H9 (cell line): ENCODE results near the gene WT1. TPM values are rescaled to one million over a fixed set of nuclear protein-coding genes. Genes with fewer than 3 reads are reported as not detected.

ENCODE experiments used
- DNase-seq: peaks from one replicate; pipeline ENCODE4 v3.0.0-alpha.2; 2017
- H2AFZ ChIP-seq: one replicate; pipeline ENCODE4 v1.6.1; 2013; ENCODE audit warnings: mild to moderate bottlenecking, low read length, control low read depth, moderate library complexity
- H2AK5ac ChIP-seq: 2 replicates; pipeline ENCODE4 v1.6.1; 2013; ENCODE audit warnings: low read length, control low read depth, mixed read lengths; ENCODE audit not compliant: insufficient read length
- H2BK120ac ChIP-seq: one replicate; pipeline ENCODE4 v1.6.1; 2013; ENCODE audit warnings: low read depth, mild to moderate bottlenecking, low read length, control low read depth, inconsistent platforms; ENCODE audit not compliant: poor library complexity, severe bottlenecking
- H2BK12ac ChIP-seq: 2 replicates; pipeline ENCODE4 v1.6.1; 2013; ENCODE audit warnings: low read length, control low read depth, mixed read lengths, low read depth; ENCODE audit not compliant: insufficient read length
- H2BK15ac ChIP-seq: 2 replicates; pipeline ENCODE4 v1.6.1; 2013; ENCODE audit warnings: low read depth, low read length, control low read depth
- H2BK20ac ChIP-seq: one replicate; pipeline ENCODE4 v1.6.1; 2013; ENCODE audit warnings: low read depth, mild to moderate bottlenecking, low read length, control low read depth, inconsistent platforms; ENCODE audit not compliant: poor library complexity, severe bottlenecking
- H2BK5ac ChIP-seq: 2 replicates; pipeline ENCODE4 v1.6.1; 2013; ENCODE audit warnings: low read length, control low read depth, mixed read lengths; ENCODE audit not compliant: insufficient read length
- H3K14ac ChIP-seq: 2 replicates; pipeline ENCODE4 v1.6.1; 2013; ENCODE audit warnings: low read length, control low read depth; ENCODE audit not compliant: insufficient read depth
- H3K18ac ChIP-seq: 2 replicates; pipeline ENCODE4 v1.6.1; 2013; ENCODE audit warnings: low read depth, mild to moderate bottlenecking, mixed read lengths, low read length, control low read depth; ENCODE audit not compliant: insufficient read length
- H3K23ac ChIP-seq: 2 replicates; pipeline ENCODE4 v1.6.1; 2013; ENCODE audit warnings: low read length, control low read depth, mixed read lengths, low read depth; ENCODE audit not compliant: insufficient read length
- H3K23me2 ChIP-seq: 2 replicates; pipeline ENCODE4 v1.6.1; 2013; ENCODE audit warnings: low read depth, mild to moderate bottlenecking, mixed read lengths, low read length, control low read depth; ENCODE audit not compliant: insufficient read length, poor library complexity, severe bottlenecking
- H3K27ac ChIP-seq: 2 replicates; pipeline ENCODE4 v1.5.1; 2013; ENCODE audit warnings: low read length, control low read depth, mixed read lengths, low read depth; ENCODE audit not compliant: insufficient read length
- H3K27me3 ChIP-seq: 2 replicates; pipeline ENCODE4 v1.6.1; 2013; ENCODE audit warnings: low read length, control low read depth, inconsistent platforms; ENCODE audit not compliant: insufficient read depth
- H3K4ac ChIP-seq: 2 replicates; pipeline ENCODE4 v1.6.1; 2013; ENCODE audit warnings: low read depth, mild to moderate bottlenecking, control low read depth, inconsistent platforms, low read length, moderate library complexity
- H3K4me1 ChIP-seq: 2 replicates; pipeline ENCODE4 v1.6.1; 2013; ENCODE audit warnings: low read length, control low read depth, inconsistent platforms; ENCODE audit not compliant: insufficient read depth
- H3K4me2 ChIP-seq: 2 replicates; pipeline ENCODE4 v1.6.1; 2013; ENCODE audit warnings: low read length, control low read depth, mixed read lengths; ENCODE audit not compliant: insufficient read length, insufficient read depth
- H3K56ac ChIP-seq: 2 replicates; pipeline ENCODE4 v1.6.1; 2013; ENCODE audit warnings: low read depth, mild to moderate bottlenecking, mixed read lengths, low read length, control low read depth; ENCODE audit not compliant: insufficient read length
- H3K79me1 ChIP-seq: 2 replicates; pipeline ENCODE4 v1.6.1; 2013; ENCODE audit warnings: low read depth, mild to moderate bottlenecking, moderate library complexity, low read length, control low read depth, inconsistent platforms; ENCODE audit not compliant: insufficient read depth, poor library complexity, severe bottlenecking
- H3K79me2 ChIP-seq: 2 replicates; pipeline ENCODE4 v1.6.1; 2013; ENCODE audit warnings: low read length, control low read depth, inconsistent platforms; ENCODE audit not compliant: insufficient read depth
- H3K9ac ChIP-seq: 2 replicates; pipeline ENCODE4 v1.6.1; 2013; ENCODE audit warnings: low read length, control low read depth, mixed read lengths; ENCODE audit not compliant: insufficient read length; ENCODE audit errors: extremely low read depth
- H3K9me3 ChIP-seq: one replicate; pipeline ENCODE4 v1.6.1; 2013; ENCODE audit warnings: low read depth, low read length, inconsistent platforms; ENCODE audit not compliant: control insufficient read depth
- H3T11ph ChIP-seq: one replicate; pipeline ENCODE4 v1.6.1; 2013; ENCODE audit warnings: mild to moderate bottlenecking, low read length, control low read depth, inconsistent platforms
- H4K20me1 ChIP-seq: one replicate; pipeline ENCODE4 v1.6.1; 2013; ENCODE audit not compliant: control insufficient read depth, insufficient read length, insufficient read depth
- H4K5ac ChIP-seq: 2 replicates; pipeline ENCODE4 v1.6.1; 2013; ENCODE audit warnings: low read depth, mild to moderate bottlenecking, mixed read lengths, low read length, control low read depth; ENCODE audit not compliant: insufficient read length
- H4K8ac ChIP-seq: replicated peaks from 2 replicates; pipeline ENCODE4 v1.6.1; 2013; ENCODE audit warnings: low read length, control low read depth, mixed read lengths, low read depth; ENCODE audit not compliant: insufficient read length
- H4K91ac ChIP-seq: 2 replicates; pipeline ENCODE4 v1.6.1; 2013; ENCODE audit warnings: low read depth, mild to moderate bottlenecking, moderate library complexity, mixed read lengths, low read length, control low read depth; ENCODE audit not compliant: insufficient read length
- H3K27ac Mint-ChIP-seq, 3 experiments: 2 replicates in 2 of 3; 3 replicates in 1 of 3; pipeline ENCODE4 v1.8.0; 2020 to 2021; ENCODE audit warnings: mixed read lengths in 3 of 3, mild to moderate bottlenecking in 1 of 3, moderate library complexity in 1 of 3
- H3K27me3 Mint-ChIP-seq: 2 replicates; pipeline ENCODE4 v1.8.0; 2021; ENCODE audit warnings: low read depth, mild to moderate bottlenecking, moderate library complexity, mixed read lengths
- H3K36me3 Mint-ChIP-seq, 3 experiments: 2 replicates in 2 of 3; 3 replicates in 1 of 3; pipeline ENCODE4 v1.8.0; 2020 to 2021; ENCODE audit warnings: low read depth in 3 of 3, mixed read lengths in 3 of 3; ENCODE audit not compliant: insufficient read depth in 1 of 3
- H3K4me1 Mint-ChIP-seq, 2 experiments: 2 replicates each; pipeline ENCODE4 v1.8.0; 2020; ENCODE audit warnings: mixed read lengths in 2 of 2
- H3K4me3 Mint-ChIP-seq, 2 experiments: 2 replicates in 1 of 2; 3 replicates in 1 of 2; pipeline ENCODE4 v1.8.0; 2020 to 2021; ENCODE audit warnings: mild to moderate bottlenecking in 2 of 2, mixed read lengths in 2 of 2, moderate library complexity in 1 of 2
- H3K9me3 Mint-ChIP-seq, 2 experiments: 2 replicates in 1 of 2; 3 replicates in 1 of 2; pipeline ENCODE4 v1.8.0; 2020; ENCODE audit warnings: mild to moderate bottlenecking in 2 of 2, mixed read lengths in 2 of 2, moderate library complexity in 1 of 2
- CTCF ChIP-seq: fragments of 200-600 bp; sonication (generic); conservative IDR thresholded peaks from 3 replicates; pipeline ENCODE4 v1.8.0; 2021; ENCODE audit warnings: antibody characterized with exemption, mild to moderate bottlenecking
- WGBS: extraction: QIAGEN DNeasy Blood & Tissue Kit; methylation state at CpG from one replicate; pipeline ENCODE4 v1.1.7; 2013; ENCODE audit warnings: missing lambda C conversion rate, low lambda C conversion rate, mixed read lengths; ENCODE audit not compliant: insufficient read length; ENCODE audit errors: extremely low coverage; 5-methylcytosine and 5-hydroxymethylcytosine counted together
- total RNA-seq: library from RNA; stranded (reverse); gene quantifications from 2 replicates; pipeline ENCODE4 v1.2.1, GENCODE V29; 2021

The WT1 gene
- total RNA-seq, 1 experiment from 2014 or later: 0.20 TPM

- Histone ChIP-seq H2BK12ac (no peak overlapping the region), H3K4me2 (no peak overlapping the region), H3K79me1 (no peaks in the 10 kb centered on the region), H3K27ac (no peak overlapping the region), H2BK20ac (no peak overlapping the region), H3K9ac (no peak overlapping the region), H4K91ac (no peak overlapping the region), H3K23ac (no peak overlapping the region), H2BK5ac (no peak overlapping the region), H3K14ac (no peak overlapping the region), H3K79me2 (no peaks in the 10 kb centered on the region), H3K23me2 (no peaks in the 10 kb centered on the region), H4K5ac (no peak overlapping the region), H3K9me3 (no peaks in the 10 kb centered on the region), H3T11ph (no peak overlapping the region), H3K18ac (no peak overlapping the region), H4K20me1 (no peaks in the 10 kb centered on the region), H3K27me3 (no peaks in the 10 kb centered on the region), H3K4me1 (no peaks in the 10 kb centered on the region), H3K4ac (no peak overlapping the region), H2BK15ac (no peak overlapping the region), H4K8ac (no peak overlapping the region), H3K56ac (no peak overlapping the region), H2AK5ac (no peak overlapping the region), H2BK120ac (no peak overlapping the region), H2AFZ (no peak overlapping the region)
- H3K27me3 Mint-ChIP-seq: no peaks in the 10 kb centered on the region
- H3K9me3 Mint-ChIP-seq: no peaks in the 10 kb centered on the region
- H3K27ac Mint-ChIP-seq: no peak overlapping the region
- DNase-seq: no peak
- H3K4me1 Mint-ChIP-seq: no peaks in the 10 kb centered on the region
- H3K36me3 Mint-ChIP-seq: no peaks in the 10 kb centered on the region
- no peak for TF ChIP-seq CTCF
- no CpG with 5 or more reads among the region's 5 CpGs for WGBS
- no peak overlapping the region for H3K4me3 Mint-ChIP-seq
Observed at GRCh38 chr11:32473282-32473909, 38.1 kb upstream of the WT1 start.
